PC-9 (cell line): ENCODE results near the gene TNFRSF8. TPM values are rescaled to one million over a fixed set of nuclear protein-coding genes. Genes with fewer than 3 reads are reported as not detected.

Source experiments
- BruUV-seq: library from RNA; stranded (reverse); fragments of 400-500 nt; replicated peaks from 2 replicates; lab custom pipeline; 2021; lab: Mats Ljungman, UMichigan
- CTCF ChIA-PET: fragments of 300-600 bp; sonication (Branson Sonifier 250); formaldehyde crosslinking; loops from one replicate; lab custom pipeline; 2022; ENCODE audit warnings: antibody characterized with exemption; lab: Charles Lee
- POLR2A ChIA-PET: fragments of 300-600 bp; sonication (Branson Sonifier 250); formaldehyde crosslinking; loops from one replicate; lab custom pipeline; 2022; ENCODE audit warnings: antibody characterized with exemption; ENCODE audit not compliant: unreplicated experiment; lab: Charles Lee
- DNase-seq, 2 experiments: peaks; one replicate each; pipeline versions ENCODE4 v3.0.0 to v3.0.0-alpha.2; 2015 to 2022; ENCODE audit warnings: mixed read lengths in 1 of 2
- H2AFZ ChIP-seq: fragments of 200-600 bp; sonication (generic); 2 replicates; pipeline ENCODE4 v1.8.1; 2017; ENCODE audit warnings: antibody characterized with exemption
- H3F3A ChIP-seq: fragments of 200-600 bp; sonication (generic); 2 replicates; pipeline ENCODE4 v1.8.1; 2017; ENCODE audit warnings: antibody characterized with exemption, mild to moderate bottlenecking, low read depth; ENCODE audit not compliant: insufficient read depth
- H3K27ac ChIP-seq: fragments of 200-600 bp; sonication (generic); 2 replicates; pipeline ENCODE4 v1.6.1; 2016; ENCODE audit warnings: mixed run types
- H3K27me3 ChIP-seq: fragments of 200-600 bp; sonication (generic); 2 replicates; pipeline ENCODE4 v1.6.1; 2016; ENCODE audit warnings: low read depth, mixed run types; ENCODE audit not compliant: insufficient read depth
- H3K36me3 ChIP-seq: fragments of 200-600 bp; sonication (generic); 2 replicates; pipeline ENCODE4 v1.6.1; 2016; ENCODE audit warnings: low read depth, mixed run types
- H3K4me1 ChIP-seq: fragments of 200-600 bp; sonication (generic); replicated peaks from 2 replicates; pipeline ENCODE4 v1.6.1; 2016; ENCODE audit warnings: mixed run types; ENCODE audit not compliant: insufficient read depth
- H3K4me2 ChIP-seq: fragments of 200-600 bp; sonication (generic); 2 replicates; pipeline ENCODE4 v1.6.1; 2017; ENCODE audit warnings: mixed run types
- H3K4me3 ChIP-seq: fragments of 200-600 bp; sonication (generic); 2 replicates; pipeline ENCODE4 v1.6.1; 2016; ENCODE audit warnings: mixed run types
- H3K79me2 ChIP-seq: fragments of 200-600 bp; sonication (generic); 2 replicates; pipeline ENCODE4 v1.6.1; 2017; ENCODE audit warnings: low read depth, mixed run types
- H3K9me2 ChIP-seq: fragments of 200-600 bp; sonication (generic); 2 replicates; pipeline ENCODE4 v1.8.1; 2017; ENCODE audit warnings: mild to moderate bottlenecking; ENCODE audit not compliant: insufficient read depth
- H3K9me3 ChIP-seq: fragments of 200-600 bp; sonication (generic); 2 replicates; pipeline ENCODE4 v1.8.1; 2016; ENCODE audit warnings: low read depth; ENCODE audit not compliant: insufficient read depth
- H4K20me1 ChIP-seq: fragments of 200-600 bp; sonication (generic); 2 replicates; pipeline ENCODE4 v1.8.1; 2017; ENCODE audit not compliant: insufficient read depth
- CTCF ChIP-seq: fragments of 200-600 bp; sonication (generic); conservative IDR thresholded peaks from 2 replicates; pipeline ENCODE4 v1.6.1; 2017; ENCODE audit warnings: mixed run types, antibody characterized with exemption, mild to moderate bottlenecking, moderate library complexity
- EZH2 ChIP-seq: fragments of 200-600 bp; sonication (generic); IDR thresholded peaks from 2 replicates; pipeline ENCODE4 v1.8.0; 2017; ENCODE audit warnings: antibody characterized with exemption, low read depth
- intact Hi-C: fragments of 100-400 bp; cut with micrococcal nuclease; formaldehyde crosslinking; loops from one replicate; pipeline ENCODE4 v1.10.0; 2022; ENCODE audit not compliant: unreplicated experiment
- total RNA-seq: library from RNA; stranded (reverse); gene quantifications from 2 replicates; pipeline ENCODE4 v1.2.3, GENCODE V29; 2021

The TNFRSF8 gene
- total RNA-seq, 1 experiment from 2014 or later, result not detected

- Histone ChIP-seq H3K79me2 (no peaks in the 10 kb centered on the region), H3K36me3 (no peaks in the 10 kb centered on the region), H3K9me3 (no peaks in the 10 kb centered on the region), H3K27ac (no peak overlapping the region), H3K4me3 (no peak overlapping the region), H2AFZ (no peak overlapping the region), H3K4me1 (peaks cover 10% of the 10 kb centered on the region), H3K4me2 (no peak overlapping the region), H3K9me2 (no peaks in the 10 kb centered on the region), H4K20me1 (no peaks in the 10 kb centered on the region), H3F3A (no peaks in the 10 kb centered on the region), H3K27me3 (no peaks in the 10 kb centered on the region)
- POLR2A ChIA-PET, result no interaction called here
- intact Hi-C loops, result no loop called here
- BruUV-seq, result no TSS peak
- CTCF ChIA-PET, result interaction anchor here (1.0 kb wide), 1 partner anchor 9 kb away, joined by 3 read pairs; no protein-coding TSS in a partner anchor
- no peak for DNase-seq
- TF ChIP-seq EZH2 (no peak), CTCF (no peak)
Observed at GRCh38 chr1:12188115-12188514, 125.0 kb downstream of the TNFRSF8 start.

- no peaks in the 10 kb centered on the region for H3K36me3 ChIP-seq
- BruUV-seq, result no TSS peak
- no peak overlapping the region for H2AFZ ChIP-seq
- ChIA-PET CTCF (no interaction called here), POLR2A (no interaction called here)
- no peaks in the 10 kb centered on the region for H3K9me2 ChIP-seq
- no peak overlapping the region for H3K4me2 ChIP-seq
- DNase-seq, result no peak
- no peaks in the 10 kb centered on the region for H4K20me1 ChIP-seq
- H3K4me3 ChIP-seq, result no peak overlapping the region
- no peak for TF ChIP-seq CTCF
- no peak for TF ChIP-seq EZH2
- no peaks in the 10 kb centered on the region for H3K9me3 ChIP-seq
- H3F3A ChIP-seq, result no peaks in the 10 kb centered on the region
- no peaks in the 10 kb centered on the region for H3K27me3 ChIP-seq
- no peak overlapping the region for H3K27ac ChIP-seq
- H3K79me2 ChIP-seq, result no peaks in the 10 kb centered on the region
- intact Hi-C loops, result no loop called here
- peaks cover 9% of the 10 kb centered on the region for H3K4me1 ChIP-seq
Observed at GRCh38 chr1:12188657-12189327, 125.7 kb downstream of the TNFRSF8 start.

GRCh38 chr1:12189328-12189682, 126.2 kb downstream of the TNFRSF8 start:
- intact Hi-C loops, result no loop called here
- CTCF ChIA-PET, result no interaction called here
- Histone ChIP-seq H3K4me1 (peaks cover 4% of the 10 kb centered on the region), H3K27ac (no peak overlapping the region), H3F3A (no peaks in the 10 kb centered on the region), H3K9me3 (no peaks in the 10 kb centered on the region), H2AFZ (no peak overlapping the region), H3K79me2 (no peaks in the 10 kb centered on the region), H3K4me3 (no peak overlapping the region), H3K9me2 (no peaks in the 10 kb centered on the region), H4K20me1 (no peaks in the 10 kb centered on the region), H3K4me2 (no peak overlapping the region), H3K27me3 (no peaks in the 10 kb centered on the region), H3K36me3 (no peaks in the 10 kb centered on the region)
- DNase-seq, result no peak
- no peak for TF ChIP-seq EZH2
- no peak for TF ChIP-seq CTCF
- BruUV-seq, result no TSS peak
- POLR2A ChIA-PET, result no interaction called here
